GM12891 (cell line): ENCODE results near the gene HOTAIR.

ENCODE experiments used
- PAX5 ChIP-seq: IDR thresholded peaks from 2 replicates; pipeline ENCODE4 v1.6.1; 2011; ENCODE audit warnings: low read length, moderate library complexity, mild to moderate bottlenecking; ENCODE audit not compliant: insufficient read depth, severe bottlenecking
- POLR2A ChIP-seq: IDR thresholded peaks from 2 replicates; pipeline ENCODE4 v1.6.1; 2011; ENCODE audit warnings: low read depth, low read length, control low read depth
- POLR2AphosphoS5 ChIP-seq: IDR thresholded peaks from 2 replicates; pipeline ENCODE4 v1.6.1; 2011; ENCODE audit warnings: low read depth, low read length, control low read depth
- POU2F2 ChIP-seq: IDR thresholded peaks from 2 replicates; pipeline ENCODE4 v1.6.1; 2011; ENCODE audit warnings: low read depth, mild to moderate bottlenecking, control low read depth, low read length, moderate library complexity
- SPI1 ChIP-seq: IDR thresholded peaks from 2 replicates; pipeline ENCODE4 v1.6.1; 2011; ENCODE audit warnings: low read depth, low read length, control low read depth
- TAF1 ChIP-seq: IDR thresholded peaks from 2 replicates; pipeline ENCODE4 v1.6.1; 2011; ENCODE audit warnings: low read depth, low read length, control low read depth

DNA sequence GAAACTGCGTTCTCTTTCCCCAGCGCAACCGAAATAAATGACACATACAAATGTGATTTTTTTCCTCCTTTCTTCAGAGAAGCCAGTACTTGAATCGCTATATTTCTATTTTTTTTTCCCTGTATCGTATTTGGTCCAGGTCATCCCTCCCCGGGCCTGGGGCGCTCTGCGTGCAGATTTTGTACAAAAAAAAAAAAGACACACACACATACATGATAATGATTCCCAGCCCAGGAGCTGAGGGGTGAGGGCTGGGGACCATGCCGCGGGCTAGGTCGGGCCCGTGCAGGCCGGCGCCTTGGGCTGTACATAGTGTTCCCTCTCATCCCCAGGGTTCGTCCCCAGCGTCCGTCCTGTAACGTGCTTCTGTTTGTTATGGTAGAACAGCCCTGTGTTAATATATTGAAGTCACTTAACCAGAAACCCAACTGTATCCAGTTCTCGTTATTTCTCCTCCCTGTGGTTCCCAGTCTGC lies 28.2 kb upstream of the HOTAIR start:
- TF ChIP-seq PAX5 = no peak
- TF ChIP-seq POLR2AphosphoS5 = no peak
- TF ChIP-seq TAF1 = no peak
- TF ChIP-seq POLR2A = no peak
- TF ChIP-seq POU2F2 = no peak
- TF ChIP-seq SPI1 = no peak
